HepG2 (cell line): ENCODE data around the gene AJM1. TPM values are rescaled to one million over a fixed set of nuclear protein-coding genes. Genes with fewer than 3 reads are reported as not detected.
"Not testable (repeated sequence)": the region's sequence is repeated elsewhere in the genome, so short reads cannot be mapped to it uniquely, and the experiment has no call there.

Source experiments
- ATAC-seq: fragments of 200-7000 bp; cut with Tn5 transposase; 3 replicates; pipeline ENCODE4 v1.9.1; 2020; ENCODE audit warnings: mild to moderate bottlenecking, moderate library complexity
- BruUV-seq: library from RNA; stranded (reverse); fragments of 400-500 nt; replicated peaks from 2 replicates; lab custom pipeline; 2021; lab: Mats Ljungman, UMichigan
- CTCF ChIA-PET: fragments of 300-600 bp; formaldehyde crosslinking; extraction: SDS; loops from one replicate; lab custom pipeline; 2021; ENCODE audit warnings: low total read pairs, inconsistent platforms, low intra/inter-chr PET ratio; lab: Yijun Ruan, JAX
- POLR2A ChIA-PET: fragments of 350-600 bp; sonication (Branson Sonifier 250); formaldehyde crosslinking; loops from one replicate; lab custom pipeline; 2020; ENCODE audit warnings: antibody characterized with exemption, inconsistent platforms; lab: Yijun Ruan, JAX
- DNase-seq: peaks from one replicate; pipeline ENCODE4 v3.0.0-alpha.2; 2015; ENCODE audit warnings: low spot score
- FAIRE-seq: peaks from 3 replicates; lab custom pipeline; 2011; peaks lifted over from hg19 to GRCh38; lab: Jason Lieb, UNC
- H2AFZ ChIP-seq: one replicate; pipeline ENCODE4 v1.6.1; 2011; ENCODE audit warnings: low read length, inconsistent platforms
- H3K27ac ChIP-seq: fragments of 300-600 bp; 3 replicates; pipeline ENCODE4 v1.8.0; 2011; ENCODE audit warnings: mixed run types, mild to moderate bottlenecking, mixed read lengths, low read length, inconsistent platforms; ENCODE audit not compliant: insufficient read depth; ENCODE audit errors: extremely low read length
- H3K27me3 ChIP-seq, 2 experiments: fragments of 200-600 bp in 1 of 2; 2 replicates in 1 of 2; 3 replicates in 1 of 2; pipeline versions ENCODE4 v1.6.0 to v1.8.0; 2011; ENCODE audit warnings: low read length in 2 of 2, mild to moderate bottlenecking in 2 of 2, moderate library complexity in 2 of 2, inconsistent platforms in 1 of 2; ENCODE audit not compliant: insufficient read depth in 2 of 2, control insufficient read depth in 1 of 2
- H3K36me3 ChIP-seq, 2 experiments: fragments of 200-600 bp in 1 of 2; replicated peaks in 1 of 2; 2 replicates in 1 of 2; 3 replicates in 1 of 2; pipeline versions ENCODE4 v1.5.1 to v1.8.0; 2011; ENCODE audit warnings: low read length in 2 of 2, inconsistent platforms in 1 of 2; ENCODE audit not compliant: insufficient read depth in 2 of 2, control insufficient read depth in 1 of 2
- H3K4me1 ChIP-seq: 2 replicates; pipeline ENCODE4 v1.5.1; 2012; ENCODE audit warnings: low read length, inconsistent platforms; ENCODE audit not compliant: insufficient read depth
- H3K4me2 ChIP-seq: 2 replicates; pipeline ENCODE4 v1.6.0; 2011; ENCODE audit warnings: low read depth, low read length, inconsistent platforms
- H3K4me3 ChIP-seq, 3 experiments: fragments of 200-600 bp in 1 of 3; sonication (generic), shearing (Covaris generic) in 1 of 3; replicated peaks in 1 of 3; 2 replicates each; pipeline ENCODE4 v1.5.1; 2011 to 2016; ENCODE audit warnings: low read length in 3 of 3, inconsistent platforms in 2 of 3, low read depth in 2 of 3, mild to moderate bottlenecking in 2 of 3, control low read depth in 1 of 3, mixed read lengths in 1 of 3; ENCODE audit not compliant: insufficient read depth in 1 of 3
- H3K79me2 ChIP-seq: one replicate; pipeline ENCODE4 v1.6.1; 2011; ENCODE audit warnings: low read length, inconsistent platforms; ENCODE audit not compliant: insufficient read depth
- H3K9ac ChIP-seq: 2 replicates; pipeline ENCODE4 v1.6.0; 2011; ENCODE audit warnings: mild to moderate bottlenecking, low read depth, low read length, inconsistent platforms; ENCODE audit not compliant: insufficient read depth
- H3K9me3 ChIP-seq: 2 replicates; pipeline ENCODE4 v1.5.1; 2012; ENCODE audit warnings: mild to moderate bottlenecking, low read length
- H4K20me1 ChIP-seq: 2 replicates; pipeline ENCODE4 v1.6.0; 2011; ENCODE audit warnings: inconsistent platforms, mild to moderate bottlenecking, low read length, moderate library complexity; ENCODE audit not compliant: insufficient read depth
- CEBPB ChIP-seq: IDR thresholded peaks from 2 replicates; pipeline ENCODE4 v1.6.1; 2011; ENCODE audit warnings: low read depth, low read length, improper control_type of control experiment, borderline replicate concordance
- CEBPG ChIP-seq: IDR thresholded peaks from 2 replicates; pipeline ENCODE4 v1.6.1; 2016
- ZNF441 ChIP-seq: sonication (generic); formaldehyde crosslinking; IDR thresholded peaks from 2 replicates; pipeline ENCODE4 v1.7.0; 2021; ENCODE audit warnings: missing genetic modification reagents, borderline replicate concordance
- WGBS: methylation state at CpG from one replicate; pipeline ENCODE4 v1.1.6; 2017; ENCODE audit warnings: low lambda C conversion rate; 5-methylcytosine and 5-hydroxymethylcytosine counted together
- in situ Hi-C: cut with HindIII; loops from 2 replicates; pipeline ENCODE4 v1.10.0; 2017; ENCODE audit warnings: low pct_unique_long_range_greater_than_20kb; ENCODE audit not compliant: extremely low pct_ligation_motif_present
- intact Hi-C: fragments of 100-400 bp; cut with micrococcal nuclease; formaldehyde crosslinking; loops from one replicate; pipeline ENCODE4 v1.10.0; 2022; ENCODE audit not compliant: unreplicated experiment
- polyA plus RNA-seq, 8 experiments: library from polyadenylated mRNA; depleted of rRNA in 3 of 8; stranded (reverse) in 7 of 8; unstranded in 1 of 8; fragments of >200 nt; fragmentation: Illumina TruSeq in 4 of 8; extraction: Trizol in 4 of 8; gene quantifications; 2 replicates each; pipeline versions ENCODE4 v1.2.1 to v1.2.3, GENCODE V29; 2011 to 2016; ENCODE audit warnings: low read depth in 4 of 8, missing spikeins in 1 of 8, mixed read lengths in 1 of 8; ENCODE audit not compliant: insufficient read depth in 1 of 8
- total RNA-seq, 5 experiments: library from RNA; depleted of rRNA; stranded (reverse); fragments of >200 nt; fragmentation: Illumina TruSeq; extraction: Trizol; gene quantifications; 2 replicates each; pipeline ENCODE4 v1.2.3, GENCODE V29; 2016; ENCODE audit warnings: low read depth in 1 of 5
- TF ChIP-seq, protein P1 (sequence below): IDR thresholded peaks from 2 replicates; pipeline ENCODE4 v1.4.0; 2020; ENCODE audit warnings: mild to moderate bottlenecking, missing genetic modification reagents
- TF ChIP-seq, protein P2 (sequence below): sonication (generic); formaldehyde crosslinking; IDR thresholded peaks from 2 replicates; pipeline ENCODE4 v1.4.0; 2020; ENCODE audit warnings: missing genetic modification reagents, mild to moderate bottlenecking, borderline replicate concordance

The AJM1 gene
- total and polyA plus RNA-seq, 2 of the 13 experiments (the other 11 are each of a cell fraction or from before 2014, with no cell fraction given) = 1.1 to 1.2 TPM

DNA sequence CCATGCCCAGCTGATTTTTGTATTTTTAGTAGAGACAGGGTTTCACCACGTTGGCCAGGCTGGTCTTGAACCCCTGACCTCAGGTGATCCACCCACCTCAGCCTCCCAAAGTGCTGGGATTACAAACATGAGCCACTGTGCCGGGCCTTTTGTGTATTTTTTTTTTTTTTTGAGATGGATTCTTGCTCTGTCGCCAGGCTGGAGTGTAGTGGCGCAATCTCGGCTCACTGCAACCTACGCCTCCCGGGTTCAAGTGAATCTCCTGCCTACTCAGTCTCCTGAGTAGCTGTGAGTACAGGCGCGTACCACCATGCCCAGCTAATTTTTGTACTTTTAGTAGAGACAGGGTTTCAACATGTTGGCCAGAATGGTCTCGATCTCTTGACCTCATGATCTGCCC, 41.4 kb downstream of the AJM1 start:
- H3K27me3 ChIP-seq, in situ Hi-C loops, H3K36me3 ChIP-seq, H2AFZ ChIP-seq, ATAC-seq, H3K9me3 ChIP-seq, CTCF ChIA-PET, DNase-seq, H3K4me3 ChIP-seq, H3K9ac ChIP-seq, H3K27ac ChIP-seq, BruUV-seq, FAIRE-seq: not testable (repeated sequence)
- intact Hi-C loops = loop anchor here (5.0 to 10.0 kb wide), 2 partner anchors 36 to 99 kb away; partner anchors contain the start of gene PHPT1
- peaks cover 64% of the 10 kb centered on the region for H3K4me1 ChIP-seq
- POLR2A ChIA-PET = interaction anchor here (0.7 to 7.1 kb wide), 9 partner anchors 10 to 172 kb away, joined by 3 to 45 read pairs (median 6); no protein-coding TSS in a partner anchor
- 0 out of 2 replicates have a peak, but pooled peaks cover 10% of the 10 kb centered on the region for H4K20me1 ChIP-seq
- H3K4me2 ChIP-seq = 0 out of 2 replicates have a peak overlapping the region, but pooled peaks have one; percentile 98
- peaks cover 20% of the 10 kb centered on the region for H3K79me2 ChIP-seq
- 50% methylated on average over 10 of the region's 10 CpGs for WGBS
- TF ChIP-seq, protein P1, sequence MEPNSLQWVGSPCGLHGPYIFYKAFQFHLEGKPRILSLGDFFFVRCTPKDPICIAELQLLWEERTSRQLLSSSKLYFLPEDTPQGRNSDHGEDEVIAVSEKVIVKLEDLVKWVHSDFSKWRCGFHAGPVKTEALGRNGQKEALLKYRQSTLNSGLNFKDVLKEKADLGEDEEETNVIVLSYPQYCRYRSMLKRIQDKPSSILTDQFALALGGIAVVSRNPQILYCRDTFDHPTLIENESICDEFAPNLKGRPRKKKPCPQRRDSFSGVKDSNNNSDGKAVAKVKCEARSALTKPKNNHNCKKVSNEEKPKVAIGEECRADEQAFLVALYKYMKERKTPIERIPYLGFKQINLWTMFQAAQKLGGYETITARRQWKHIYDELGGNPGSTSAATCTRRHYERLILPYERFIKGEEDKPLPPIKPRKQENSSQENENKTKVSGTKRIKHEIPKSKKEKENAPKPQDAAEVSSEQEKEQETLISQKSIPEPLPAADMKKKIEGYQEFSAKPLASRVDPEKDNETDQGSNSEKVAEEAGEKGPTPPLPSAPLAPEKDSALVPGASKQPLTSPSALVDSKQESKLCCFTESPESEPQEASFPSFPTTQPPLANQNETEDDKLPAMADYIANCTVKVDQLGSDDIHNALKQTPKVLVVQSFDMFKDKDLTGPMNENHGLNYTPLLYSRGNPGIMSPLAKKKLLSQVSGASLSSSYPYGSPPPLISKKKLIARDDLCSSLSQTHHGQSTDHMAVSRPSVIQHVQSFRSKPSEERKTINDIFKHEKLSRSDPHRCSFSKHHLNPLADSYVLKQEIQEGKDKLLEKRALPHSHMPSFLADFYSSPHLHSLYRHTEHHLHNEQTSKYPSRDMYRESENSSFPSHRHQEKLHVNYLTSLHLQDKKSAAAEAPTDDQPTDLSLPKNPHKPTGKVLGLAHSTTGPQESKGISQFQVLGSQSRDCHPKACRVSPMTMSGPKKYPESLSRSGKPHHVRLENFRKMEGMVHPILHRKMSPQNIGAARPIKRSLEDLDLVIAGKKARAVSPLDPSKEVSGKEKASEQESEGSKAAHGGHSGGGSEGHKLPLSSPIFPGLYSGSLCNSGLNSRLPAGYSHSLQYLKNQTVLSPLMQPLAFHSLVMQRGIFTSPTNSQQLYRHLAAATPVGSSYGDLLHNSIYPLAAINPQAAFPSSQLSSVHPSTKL (CRISPR knock-in tag) = 0 out of 2 replicates have a peak, but pooled peaks have one; percentile 8
- TF ChIP-seq CEBPB (peak; percentile 52; the same call in 1 of the 2 replicates), CEBPG (CRISPR knock-in tag) (peak; percentile 49), ZNF441 (peak; percentile 48; the same call in 1 of the 2 replicates)
- TF ChIP-seq, protein P2, sequence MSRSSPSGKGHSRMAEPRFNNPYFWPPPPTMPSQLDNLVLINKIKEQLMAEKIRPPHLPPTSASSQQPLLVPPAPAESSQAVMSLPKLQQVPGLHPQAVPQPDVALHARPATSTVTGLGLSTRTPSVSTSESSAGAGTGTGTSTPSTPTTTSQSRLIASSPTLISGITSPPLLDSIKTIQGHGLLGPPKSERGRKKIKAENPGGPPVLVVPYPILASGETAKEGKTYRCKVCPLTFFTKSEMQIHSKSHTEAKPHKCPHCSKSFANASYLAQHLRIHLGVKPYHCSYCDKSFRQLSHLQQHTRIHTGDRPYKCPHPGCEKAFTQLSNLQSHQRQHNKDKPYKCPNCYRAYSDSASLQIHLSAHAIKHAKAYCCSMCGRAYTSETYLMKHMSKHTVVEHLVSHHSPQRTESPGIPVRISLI (CRISPR knock-in tag) = peak; percentile 59; the same call in 1 of the 2 replicates
